Measurements from ENCODE around the gene IFNAR1. TPM values are rescaled to one million over a fixed set of nuclear protein-coding genes. Genes with fewer than 3 reads are reported as not detected.

The IFNAR1 gene
- total and polyA plus RNA-seq, 2 of the 4 experiments (the other 2 are of a cell fraction), result 7.8 to 9.9 TPM

- Histone ChIP-seq H4K20me1 (ENCODE audit: insufficient read depth, low read length) (no peaks in the 10 kb centered on the region), H2BK120ac (ENCODE audit: low read depth, low read length) (no peak overlapping the region), H2AK5ac (ENCODE audit: low read depth, low read length) (no peak overlapping the region), H4K8ac (ENCODE audit: low read depth in 2 of 2, low read length in 2 of 2) (no peak overlapping the region), H3K27me3 (ENCODE audit: control insufficient read depth, insufficient read depth, low read length) (peaks cover 6% of the 10 kb centered on the region), H3K79me1 (ENCODE audit: low read depth in 1 of 2, low read length in 2 of 2) (no peaks in the 10 kb centered on the region), H3K23ac (ENCODE audit: low read depth, low read length) (no peak overlapping the region), H3K18ac (ENCODE audit: low read depth, low read length) (no peak overlapping the region), H3K4me2 (ENCODE audit: low read depth, low read length) (no peak overlapping the region), H2BK5ac (ENCODE audit: low read depth, low read length, poor library complexity, severe bottlenecking) (no peak overlapping the region), H3K4me3 (ENCODE audit: insufficient read depth, low read depth, low read length) (no peak overlapping the region), H2BK15ac (ENCODE audit: low read depth, low read length) (no peak overlapping the region; the same call in 2 of the 3 replicates), H3K9me1 (ENCODE audit: insufficient read depth, low read length) (no peaks in the 10 kb centered on the region; the same call in 1 of the 2 replicates), H3K4me1 (ENCODE audit: control insufficient read depth, insufficient read depth, low read length) (peaks cover 8% of the 10 kb centered on the region), H2AK9ac (replicated peaks; ENCODE audit: low read depth, low read length, poor library complexity) (no peak overlapping the region), H3K9me3 (ENCODE audit: control insufficient read depth, insufficient read depth, low read length) (no peaks in the 10 kb centered on the region), H2BK20ac (ENCODE audit: low read depth, low read length) (no peak overlapping the region), H3K56ac (ENCODE audit: extremely low read depth, insufficient read depth, low read length) (no peak overlapping the region), H3K27ac (ENCODE audit: insufficient read depth, low read length) (no peak overlapping the region), H3K9ac (ENCODE audit: low read depth, low read length) (no peak overlapping the region), H4K91ac (ENCODE audit: insufficient read depth, low read depth, low read length) (no peak overlapping the region), H3K36me3 (ENCODE audit: control insufficient read depth, insufficient read depth, low read length) (no peaks in the 10 kb centered on the region), H3K4ac (ENCODE audit: low read depth, low read length) (no peak overlapping the region), H4K5ac (ENCODE audit: low read depth, low read length) (no peak overlapping the region), H2AFZ (replicated peaks; ENCODE audit: low read length, poor library complexity) (no peak overlapping the region), H3K14ac (replicated peaks; ENCODE audit: low read depth, low read length) (no peak overlapping the region)
- intact Hi-C loops (cut with micrococcal nuclease) (no loop called here), in situ Hi-C loops (cut with MboI; ENCODE audit: low sequenced_read_pairs) (no loop called here), dilution Hi-C loops (cut with HindIII; ENCODE audit: low sequenced_read_pairs, unreplicated experiment) (no loop called here)
- ChIA-PET POLR2A (ENCODE audit: unreplicated experiment) (no interaction called here), CTCF (no interaction called here)
- BruUV-seq (replicated peaks), result no TSS peak
- TF ChIP-seq MAFK (IDR thresholded peaks at IDR 0.05; ENCODE audit: low read depth, low read length) (peak; percentile 59), BHLHE40 (IDR thresholded peaks at IDR 0.05; ENCODE audit: low read depth, low read length) (no peak)
- ATAC-seq (ENCODE audit: low read depth) (no peak), DNase-seq (no peak)
- 81% methylated on average over 4 of the region's 8 CpGs; no CpG with 5 or more reads in 1 of the 2 experiments for WGBS, 2 experiments (ENCODE audit: extremely low coverage in 2 of 2, insufficient read length in 1 of 2)
Observed at GRCh38 chr21:33394260-33394659, 69.5 kb downstream of the IFNAR1 start.

Data from IMR-90 (cell line).